ENCODE measurements around the gene ATAD3C.
A peak's percentile ranks its signal among the peaks of the same experiment; 100 is the strongest.
"Not testable (repeated sequence)": the region's sequence is repeated elsewhere in the genome, so short reads cannot be mapped to it uniquely, and the experiment has no call there.

ATAD3C gene

GRCh38 chr1:1432274-1432950, 17.1 kb upstream of the ATAD3C start:
- DNase-seq, result peak in 1 of 2 experiments; percentile 54

- DNase-seq, result peak; percentile 74 to 88
Measured at GRCh38 chr1:1432951-1433803, 16.3 kb upstream of the ATAD3C start.

- no peak for DNase-seq
Measured at GRCh38 chr1:1433804-1434130, 15.7 kb upstream of the ATAD3C start.

DNA sequence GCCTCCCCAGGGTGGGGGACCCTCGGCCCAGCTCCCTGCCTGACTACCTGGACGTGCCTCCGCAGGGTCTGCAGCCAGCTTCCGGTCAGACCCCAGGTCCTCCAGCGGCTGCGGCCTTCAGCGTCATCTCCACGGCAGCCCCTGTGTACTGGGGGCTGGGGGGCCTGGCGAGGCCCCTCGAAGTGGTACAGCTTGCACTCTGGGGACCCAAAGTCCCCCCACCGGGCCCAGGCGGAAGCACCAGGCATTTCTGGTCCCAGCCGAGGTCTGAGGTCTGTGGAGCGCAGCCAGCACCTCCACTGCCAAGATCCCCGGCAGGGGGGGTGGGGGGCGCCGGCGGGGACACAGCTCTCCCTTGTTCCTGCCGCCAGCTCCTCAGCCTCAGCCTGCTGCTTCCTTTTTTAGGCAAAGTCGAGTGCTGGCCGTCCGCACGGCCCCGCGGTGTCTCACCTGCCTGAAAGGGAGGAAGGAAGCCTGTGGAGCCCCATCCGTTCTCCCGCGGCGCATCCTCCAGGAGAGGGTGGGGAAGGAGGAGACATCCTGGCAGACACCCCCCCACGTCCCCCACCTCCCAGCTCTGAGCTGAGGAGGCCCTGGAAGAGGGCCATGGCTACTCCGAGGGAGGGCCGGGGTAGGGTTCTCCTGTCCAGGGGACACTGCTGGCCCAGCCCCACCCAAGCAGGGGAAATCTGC, 15.2 kb upstream of the ATAD3C start:
- DNase-seq, result no peak

DNA sequence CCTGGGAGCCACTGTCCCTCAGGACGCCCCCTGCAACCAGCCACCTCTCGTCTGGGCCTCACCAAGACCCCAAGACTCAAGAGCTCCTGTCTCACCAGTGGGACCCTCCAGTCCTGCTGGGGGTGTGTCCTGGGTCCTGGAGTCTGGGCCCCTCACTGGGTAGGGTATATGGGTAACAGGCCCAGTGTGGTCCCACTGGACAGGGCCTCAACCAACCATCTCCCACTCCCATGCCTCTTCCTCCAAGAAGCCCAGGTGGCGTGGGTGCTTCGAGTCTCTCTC, 14.7 kb upstream of the ATAD3C start:
- DNase-seq, result no peak

DNA sequence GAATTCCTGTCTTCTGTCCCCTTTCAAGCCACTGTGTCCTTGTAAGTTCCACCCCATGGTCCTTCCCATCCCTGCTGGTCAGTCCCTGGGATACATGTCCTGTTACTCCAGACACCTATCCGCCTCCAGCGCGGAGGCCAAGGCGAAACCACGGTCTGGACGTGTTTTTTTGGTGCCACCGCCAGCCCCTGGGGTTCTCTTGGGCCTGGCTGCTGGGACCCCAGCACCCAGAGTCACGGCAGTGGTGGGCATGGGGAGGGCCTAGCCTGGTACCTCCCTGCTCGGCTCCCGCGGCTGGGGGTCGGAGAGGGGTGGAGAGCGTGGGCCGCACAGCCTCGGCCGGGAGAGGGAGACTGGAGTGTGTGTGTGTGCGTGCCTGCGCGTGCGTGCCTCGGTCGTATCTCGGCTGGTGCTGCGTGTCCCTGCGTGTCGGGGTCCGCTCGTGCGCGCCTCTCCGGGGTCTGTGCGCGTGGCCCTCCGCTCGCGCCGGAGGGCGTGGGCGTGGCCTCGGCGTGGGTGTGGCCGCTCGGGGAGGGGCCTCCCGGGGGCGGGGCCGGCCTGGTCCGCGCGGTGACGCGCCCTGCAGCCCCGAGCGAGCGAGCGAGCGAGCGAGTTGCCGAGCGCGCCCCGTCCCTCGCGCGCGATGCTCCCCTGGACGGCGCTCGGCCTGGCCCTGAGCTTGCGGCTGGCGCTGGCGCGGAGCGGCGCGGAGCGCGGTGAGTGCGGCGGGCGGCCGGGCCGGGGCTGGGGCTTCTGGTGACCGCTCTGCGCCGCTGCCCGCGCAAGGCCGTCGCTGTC, 14.2 kb upstream of the ATAD3C start, which contains the start of gene VWA1:
VWA1 (plus strand) TSS at position 585 of the 798 bp plus-strand sequence; CDS start at position 644, 59 bp downstream.
- DNase-seq, result peak; percentile 35 to 65

- DNase-seq, result no peak
Measured at GRCh38 chr1:1435911-1436629, 13.4 kb upstream of the ATAD3C start.

DNA sequence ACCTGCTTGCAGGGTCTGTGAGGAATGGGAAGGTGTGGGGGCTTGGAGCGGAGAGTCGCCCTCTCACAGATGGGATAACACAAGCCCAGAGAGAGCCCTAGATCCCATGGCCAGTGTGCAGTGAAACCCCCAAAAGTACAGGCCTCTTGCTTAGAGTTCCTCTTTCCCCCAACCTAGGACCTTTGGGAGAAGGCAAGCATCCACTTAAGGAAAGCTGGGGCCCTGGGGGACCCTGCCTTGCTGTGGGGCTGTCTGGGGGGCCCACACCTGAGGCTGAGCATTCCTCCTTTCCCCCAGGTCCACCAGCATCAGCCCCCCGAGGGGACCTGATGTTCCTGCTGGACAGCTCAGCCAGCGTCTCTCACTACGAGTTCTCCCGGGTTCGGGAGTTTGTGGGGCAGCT, 12.9 kb upstream of the ATAD3C start:
- DNase-seq, result no peak

GRCh38 chr1:1437033-1437903, 12.2 kb upstream of the ATAD3C start:
- DNase-seq, result no peak

GRCh38 chr1:1437904-1438376, 11.5 kb upstream of the ATAD3C start:
- no peak for DNase-seq

GRCh38 chr1:1438531-1439381, 10.7 kb upstream of the ATAD3C start:
- no peak for DNase-seq

DNA sequence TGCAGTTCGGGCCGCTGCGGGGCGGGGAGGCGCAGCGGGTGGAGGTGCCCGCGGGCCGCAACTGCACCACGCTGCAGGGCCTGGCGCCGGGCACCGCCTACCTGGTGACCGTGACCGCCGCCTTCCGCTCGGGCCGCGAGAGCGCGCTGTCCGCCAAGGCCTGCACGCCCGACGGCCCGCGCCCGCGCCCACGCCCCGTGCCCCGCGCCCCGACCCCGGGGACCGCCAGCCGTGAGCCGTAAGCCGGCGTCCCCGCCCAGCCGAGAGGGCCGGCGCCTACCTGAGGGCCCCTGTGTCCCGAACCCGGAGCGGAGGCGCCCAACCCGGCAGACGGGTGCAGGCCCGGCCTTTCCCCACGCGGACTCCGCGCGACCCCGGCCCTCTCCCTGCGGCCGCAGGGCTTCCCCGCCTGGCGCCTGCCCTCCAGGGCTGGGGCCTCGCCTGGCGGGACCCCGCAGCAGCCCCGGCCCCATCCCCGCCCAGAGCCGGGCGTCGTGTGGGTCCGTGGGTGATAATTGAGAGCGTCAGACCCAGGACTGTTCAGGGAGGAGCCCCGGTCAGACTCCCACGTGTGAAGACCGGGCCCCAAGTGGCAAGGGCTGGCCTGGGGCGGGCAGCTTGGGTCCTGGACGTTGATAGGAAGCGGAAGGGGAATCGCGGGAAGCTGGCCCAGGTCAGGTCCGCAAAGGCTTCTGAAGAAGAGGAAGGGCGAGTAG, 9.8 kb upstream of the ATAD3C start:
- DNase-seq, result no peak

DNA sequence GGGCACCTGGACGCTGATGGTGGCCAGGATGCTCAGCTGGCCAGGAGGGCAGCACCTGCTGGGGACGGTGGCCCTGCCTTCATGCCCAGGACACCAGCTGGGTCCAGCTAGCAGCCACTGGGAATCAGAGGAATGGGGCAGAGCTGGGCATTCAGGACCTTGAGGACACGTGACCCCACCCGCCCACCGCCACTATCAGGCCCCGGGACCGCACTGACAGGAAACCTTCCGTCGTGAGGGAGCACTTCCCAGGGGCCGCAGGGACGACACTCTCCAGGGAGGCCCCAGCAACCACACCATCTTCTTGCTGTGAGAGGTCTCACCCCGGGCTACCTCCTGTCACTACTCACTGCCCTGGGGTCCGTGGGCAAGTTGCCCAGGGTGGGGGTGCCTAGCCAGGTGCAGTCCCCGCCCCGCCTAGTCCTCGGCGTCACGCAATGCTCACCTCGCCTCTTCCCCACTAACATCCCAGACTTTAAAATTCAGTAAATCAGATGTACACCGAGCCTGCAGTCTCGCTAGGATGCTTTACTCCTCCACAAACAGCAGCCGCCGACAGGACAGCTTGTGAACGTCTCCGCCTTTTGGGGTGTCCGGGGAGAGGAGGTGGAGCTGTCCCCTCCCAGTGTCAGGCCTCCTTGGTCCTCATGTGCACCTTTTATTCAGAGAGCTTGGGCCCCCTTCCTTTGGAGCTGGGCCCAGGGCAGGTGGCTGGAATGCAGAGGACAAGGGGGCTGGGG, 9.1 kb upstream of the ATAD3C start:
- DNase-seq, result no peak

DNA sequence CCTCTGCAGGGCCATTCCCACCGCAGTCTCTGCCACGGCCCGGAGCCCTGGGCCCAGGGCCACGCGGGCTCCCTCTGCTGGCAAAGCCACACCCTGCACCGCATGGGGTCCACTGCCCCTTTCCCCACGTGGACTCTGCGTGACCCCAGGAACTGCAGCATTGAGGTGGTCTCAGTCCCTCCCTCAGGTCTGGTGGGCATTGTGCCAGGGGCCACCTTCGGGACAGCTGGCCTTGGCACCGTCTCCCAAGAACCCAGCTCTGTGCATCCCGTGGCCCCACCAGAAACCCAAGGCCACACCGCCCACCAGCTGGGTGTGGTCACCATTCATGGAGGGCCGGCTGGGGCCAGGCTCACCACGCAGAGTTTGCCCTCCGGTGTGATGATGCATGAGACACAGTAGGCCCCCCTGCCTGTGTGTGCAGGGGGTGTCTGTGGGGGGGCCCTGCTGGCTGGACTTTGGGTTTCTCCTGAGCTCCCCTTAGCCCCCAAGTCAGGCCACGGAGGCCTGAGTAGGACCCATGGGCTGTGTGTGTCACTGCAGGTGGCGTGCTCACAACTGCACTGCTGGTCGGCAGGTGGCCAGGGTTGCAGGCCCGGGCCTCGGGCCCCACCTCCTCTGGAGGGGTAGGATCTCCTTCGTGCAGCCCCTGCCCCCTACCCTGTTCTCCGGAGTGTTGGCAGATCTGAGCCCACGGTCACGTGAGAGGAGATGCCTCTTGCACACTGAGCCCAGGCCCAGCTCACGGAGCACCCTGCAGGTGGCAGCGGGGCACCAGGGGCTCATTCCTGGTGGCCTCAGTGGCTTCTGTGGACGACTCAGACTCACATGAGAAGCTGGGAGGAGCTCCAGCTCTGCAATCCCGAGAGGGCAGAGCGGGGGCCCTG, 8.2 kb upstream of the ATAD3C start:
- DNase-seq, result peak; percentile 26 to 30

DNA sequence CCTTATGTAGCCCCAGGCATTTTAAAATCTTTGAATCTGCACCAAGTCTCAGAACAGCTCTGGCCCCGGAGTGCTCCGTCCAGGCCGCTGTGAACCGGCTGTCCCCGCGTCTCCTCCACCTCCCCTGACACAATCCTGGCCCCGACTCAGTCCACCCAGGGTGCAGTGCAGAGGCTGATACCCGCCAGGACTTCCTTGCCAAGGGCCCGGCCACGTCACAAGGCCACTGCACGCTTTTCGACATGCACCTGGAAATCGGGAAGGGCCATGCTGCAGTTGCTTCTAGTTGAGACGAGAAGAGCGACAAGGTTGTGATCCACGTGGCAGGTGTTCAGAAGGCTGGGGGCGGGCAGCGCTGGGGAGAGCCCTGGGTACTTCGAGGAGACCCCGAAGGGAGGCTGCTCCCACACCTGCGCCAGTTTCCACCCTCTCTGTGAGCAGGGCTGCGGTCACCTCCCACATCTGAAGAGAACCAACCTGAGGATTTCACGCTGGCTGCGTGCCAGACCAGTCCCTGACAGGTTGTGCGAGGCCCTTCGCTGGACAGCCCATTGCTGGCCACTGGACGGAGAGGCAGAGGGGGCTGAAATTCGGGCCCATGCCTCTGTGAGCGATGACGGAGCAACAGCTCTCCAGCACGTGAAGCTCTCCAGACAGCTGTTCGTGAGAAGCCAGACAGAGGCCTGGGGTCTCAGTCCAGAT, 7.3 kb upstream of the ATAD3C start:
- DNase-seq, result no peak

DNA sequence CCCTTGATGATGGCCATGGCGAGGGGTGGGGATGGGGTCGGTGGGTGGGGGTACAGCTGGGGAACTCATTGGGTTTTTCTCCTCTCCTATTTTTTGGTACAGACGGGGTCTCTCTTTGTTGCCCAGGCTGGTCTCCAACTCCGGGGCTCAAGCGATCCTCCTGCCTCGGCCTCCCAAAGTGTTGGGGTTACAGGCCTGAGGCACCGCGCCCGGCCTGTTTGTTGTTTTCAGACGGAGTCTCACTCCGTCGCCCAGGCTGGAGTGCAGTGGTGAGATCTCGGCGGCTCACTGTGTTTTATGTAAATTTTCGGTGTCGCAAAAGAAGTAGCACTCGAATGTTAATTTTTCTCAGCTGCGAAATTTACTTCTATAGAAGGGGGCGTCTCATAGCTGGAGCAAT, 2.9 kb upstream of the ATAD3C start:
- not testable (repeated sequence) for DNase-seq

DNA sequence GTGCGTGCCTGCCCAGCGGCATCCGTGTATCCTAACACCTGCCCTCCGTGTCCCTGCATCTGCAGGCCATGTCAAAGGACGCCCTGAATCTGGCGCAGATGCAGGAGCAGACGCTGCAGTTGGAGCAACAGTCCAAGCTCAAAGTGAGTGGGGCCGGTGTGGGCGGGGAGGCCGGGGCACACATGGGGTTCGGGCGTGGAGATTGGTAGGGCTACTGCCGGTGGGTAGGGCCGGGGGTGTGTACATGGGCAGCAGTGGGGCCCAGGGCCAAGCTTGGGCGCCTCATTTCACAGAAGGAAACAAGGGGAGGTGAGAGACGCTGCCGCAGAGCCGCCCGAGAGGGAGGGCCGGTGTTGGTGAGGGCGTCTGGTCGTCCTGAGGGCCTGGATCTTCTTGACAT, 1.1 kb downstream of the ATAD3C start:
- not testable (repeated sequence) for DNase-seq
